Measurements from ENCODE around the gene TMTC1. TPM values are rescaled to one million over a fixed set of nuclear protein-coding genes. Genes with fewer than 3 reads are reported as not detected.

The TMTC1 gene
- total and polyA plus RNA-seq, 5 experiments from 2014 or later: not detected

- Mint-ChIP-seq H3K27ac (no peak overlapping the region), H3K4me1 (no peaks in the 10 kb centered on the region), H3K4me3 (no peak overlapping the region), H3K27me3 (peaks cover 2 to 13% (median 4%) of the 10 kb centered on the region in 5 donors), H3K9me3 (peaks cover 0 to 4% (median 0%) of the 10 kb centered on the region in 9 donors), H3K36me3 (no peaks in the 10 kb centered on the region)
- DNase-seq (no peak), ATAC-seq (no peak)
- POLR2A ChIA-PET: no interaction called here
Observed at GRCh38 chr12:29732593-29732992, 51.1 kb downstream of the TMTC1 start.

GRCh38 chr12:29732191-29732590 lies 51.6 kb downstream of the TMTC1 start:
- DNase-seq (no peak), ATAC-seq (no peak)
- H3K36me3 Mint-ChIP-seq: no peaks in the 10 kb centered on the region
- no peak overlapping the region for H3K27ac Mint-ChIP-seq
- no peak overlapping the region for H3K4me3 Mint-ChIP-seq
- H3K9me3 Mint-ChIP-seq: peaks cover 0 to 4% (median 0%) of the 10 kb centered on the region in 9 donors
- POLR2A ChIA-PET: no interaction called here
- no peaks in the 10 kb centered on the region for H3K4me1 Mint-ChIP-seq
- peaks cover 2 to 13% (median 4%) of the 10 kb centered on the region in 5 donors for H3K27me3 Mint-ChIP-seq

DNA sequence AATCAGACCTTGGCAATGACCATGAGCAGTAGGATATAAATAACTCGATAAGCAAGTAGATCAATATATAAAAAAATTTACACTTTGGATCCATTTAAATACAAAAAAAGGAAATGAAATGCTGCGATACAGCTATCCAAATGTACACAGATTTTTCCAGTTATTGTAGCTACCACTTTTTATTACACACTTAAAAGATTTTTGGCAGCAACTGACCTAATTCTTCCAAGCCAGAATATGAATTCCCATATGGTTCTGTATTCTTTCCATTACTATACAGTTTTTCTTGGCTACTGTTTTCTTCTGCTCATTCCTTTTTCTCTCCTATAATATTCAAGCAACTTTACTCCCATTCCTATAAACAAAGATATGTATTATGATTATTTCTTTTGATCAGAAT lies 52.2 kb downstream of the TMTC1 start:
- no peak for ATAC-seq
- H3K4me3 Mint-ChIP-seq: no peak overlapping the region

GRCh38 chr12:29730481-29730880 lies 53.3 kb downstream of the TMTC1 start:
- Mint-ChIP-seq H3K9me3 (peaks cover 0 to 4% (median 0%) of the 10 kb centered on the region in 9 donors), H3K36me3 (no peaks in the 10 kb centered on the region), H3K27ac (no peak overlapping the region), H3K27me3 (peaks cover 2 to 13% (median 4%) of the 10 kb centered on the region in 5 donors), H3K4me1 (no peaks in the 10 kb centered on the region), H3K4me3 (no peak overlapping the region)
- no peak for DNase-seq
- POLR2A ChIA-PET: no interaction called here
- no peak for ATAC-seq

More for the DNA sequence above, 52.2 kb downstream of the TMTC1 start:
- H3K36me3 Mint-ChIP-seq: no peaks in the 10 kb centered on the region
- no peak for DNase-seq
- POLR2A ChIA-PET: no interaction called here
- H3K27ac Mint-ChIP-seq: no peak overlapping the region
- H3K4me1 Mint-ChIP-seq: no peaks in the 10 kb centered on the region
- peaks cover 0 to 4% (median 0%) of the 10 kb centered on the region in 9 donors for H3K9me3 Mint-ChIP-seq
- peaks cover 2 to 13% (median 4%) of the 10 kb centered on the region in 5 donors for H3K27me3 Mint-ChIP-seq

DNA sequence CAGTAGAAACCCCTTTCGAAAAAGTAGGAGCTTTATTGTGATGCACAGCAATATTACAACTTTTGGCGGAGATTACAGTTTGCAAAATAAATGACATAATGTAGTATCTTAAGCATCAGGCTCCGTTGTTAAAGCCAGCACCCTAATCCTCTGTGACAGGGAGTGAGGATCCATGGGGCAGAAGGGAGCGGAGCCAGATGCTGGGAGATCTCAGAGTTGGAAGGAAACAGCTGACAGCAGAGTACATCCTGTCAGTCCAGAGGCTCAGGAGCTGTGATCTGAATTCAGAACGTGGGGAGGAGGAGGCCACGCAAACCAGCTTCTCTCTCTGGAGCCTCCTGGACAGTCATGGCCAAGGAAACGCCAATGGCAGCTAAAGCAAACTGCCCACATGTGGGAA lies 55.7 kb downstream of the TMTC1 start:
- H3K36me3 Mint-ChIP-seq: no peaks in the 10 kb centered on the region
- H3K27ac Mint-ChIP-seq: no peak overlapping the region
- H3K9me3 Mint-ChIP-seq: peaks cover 0 to 4% (median 0%) of the 10 kb centered on the region in 9 donors
- H3K27me3 Mint-ChIP-seq: peaks cover 2 to 13% (median 7%) of the 10 kb centered on the region in 5 donors
- ATAC-seq (no peak), DNase-seq (no peak)
- no peaks in the 10 kb centered on the region for H3K4me1 Mint-ChIP-seq
- H3K4me3 Mint-ChIP-seq: no peak overlapping the region
- POLR2A ChIA-PET: no interaction called here

GRCh38 chr12:29726741-29727348 lies 56.9 kb downstream of the TMTC1 start:
- Mint-ChIP-seq H3K27me3 (peaks cover 2 to 13% (median 7%) of the 10 kb centered on the region in 5 donors), H3K4me1 (no peaks in the 10 kb centered on the region)
- POLR2A ChIA-PET: no interaction called here

GRCh38 chr12:29726321-29726692 lies 57.4 kb downstream of the TMTC1 start:
- DNase-seq (no peak), ATAC-seq (no peak)
- H3K36me3 Mint-ChIP-seq: no peaks in the 10 kb centered on the region
- peaks cover 0 to 4% (median 0%) of the 10 kb centered on the region in 9 donors for H3K9me3 Mint-ChIP-seq
- POLR2A ChIA-PET: no interaction called here
- H3K27ac Mint-ChIP-seq: no peak overlapping the region
- no peak overlapping the region for H3K4me3 Mint-ChIP-seq
- no peaks in the 10 kb centered on the region for H3K4me1 Mint-ChIP-seq
- H3K27me3 Mint-ChIP-seq: peaks cover 2 to 13% (median 7%) of the 10 kb centered on the region in 5 donors

More at GRCh38 chr12:29726741-29727348, 56.9 kb downstream of the TMTC1 start:
- Mint-ChIP-seq H3K36me3 (no peaks in the 10 kb centered on the region), H3K27ac (no peak overlapping the region), H3K9me3 (peaks cover 0 to 4% (median 0%) of the 10 kb centered on the region in 9 donors), H3K4me3 (no peak overlapping the region)
- ATAC-seq (no peak), DNase-seq (no peak)

DNA sequence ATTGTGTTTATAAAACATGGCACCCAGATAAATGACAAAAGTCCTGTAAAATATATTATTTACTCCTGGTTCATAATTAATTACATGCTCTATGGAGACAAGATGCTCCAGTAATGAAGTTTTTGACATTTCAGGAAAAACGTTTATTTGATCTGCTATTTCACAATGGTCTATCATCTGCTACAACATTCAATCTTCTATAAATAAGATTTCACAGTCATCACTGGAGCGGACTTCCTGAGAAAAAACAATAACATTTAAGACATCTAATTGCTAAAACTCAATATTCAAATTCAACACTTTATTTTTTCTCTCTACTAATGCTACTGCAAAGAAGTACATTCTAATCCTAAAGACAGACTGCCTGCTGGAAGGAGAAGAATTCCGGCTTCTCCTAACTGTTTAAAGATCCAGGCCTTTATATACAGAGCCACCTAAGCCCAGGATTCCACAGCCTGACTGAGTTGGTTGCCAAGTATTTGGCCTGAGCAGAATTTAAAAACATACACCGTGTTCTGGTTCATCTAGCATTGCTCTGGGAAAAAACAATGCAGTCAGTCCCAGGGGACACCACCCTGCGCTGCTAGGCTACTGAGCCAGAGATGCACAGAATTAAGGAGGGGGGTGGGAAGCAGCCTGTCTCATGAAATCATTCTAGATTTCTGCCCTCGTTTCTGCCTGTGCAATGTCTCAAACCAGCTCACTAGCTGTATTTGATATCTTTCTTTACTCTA lies 58.0 kb downstream of the TMTC1 start:
- no peaks in the 10 kb centered on the region for H3K36me3 Mint-ChIP-seq
- DNase-seq (no peak), ATAC-seq (no peak)
- POLR2A ChIA-PET: no interaction called here
- H3K27ac Mint-ChIP-seq: no peak overlapping the region
- peaks cover 0 to 4% (median 0%) of the 10 kb centered on the region in 9 donors for H3K9me3 Mint-ChIP-seq
- no peak overlapping the region for H3K4me3 Mint-ChIP-seq
- no peaks in the 10 kb centered on the region for H3K4me1 Mint-ChIP-seq
- peaks cover 2 to 13% (median 7%) of the 10 kb centered on the region in 5 donors for H3K27me3 Mint-ChIP-seq

DNA sequence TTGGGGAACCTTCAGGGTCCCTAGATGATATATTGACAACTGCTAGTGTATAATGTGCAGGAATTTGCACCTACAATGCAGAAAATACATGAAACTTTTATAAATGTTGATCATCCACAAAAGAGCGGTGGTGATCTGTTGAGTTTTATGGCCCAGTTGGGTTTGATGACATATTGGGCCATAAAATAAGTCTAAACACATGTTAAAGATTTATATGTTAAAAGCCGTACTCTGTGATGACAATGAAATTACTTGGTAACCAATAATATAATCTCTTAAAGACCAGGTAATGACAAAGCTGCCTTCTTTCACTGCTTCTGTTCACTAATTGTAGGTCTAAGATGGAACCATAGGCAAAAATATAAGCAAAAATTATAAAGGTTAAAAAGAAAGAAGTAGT lies 61.6 kb downstream of the TMTC1 start:
- H3K4me3 Mint-ChIP-seq: no peak overlapping the region
- no peaks in the 10 kb centered on the region for H3K9me3 Mint-ChIP-seq
- H3K27me3 Mint-ChIP-seq: peaks cover 0 to 7% (median 0%) of the 10 kb centered on the region in 5 donors
- no peak overlapping the region for H3K27ac Mint-ChIP-seq
- POLR2A ChIA-PET: no interaction called here
- DNase-seq (no peak), ATAC-seq (no peak)
- no peaks in the 10 kb centered on the region for H3K4me1 Mint-ChIP-seq
- H3K36me3 Mint-ChIP-seq: no peaks in the 10 kb centered on the region

DNA sequence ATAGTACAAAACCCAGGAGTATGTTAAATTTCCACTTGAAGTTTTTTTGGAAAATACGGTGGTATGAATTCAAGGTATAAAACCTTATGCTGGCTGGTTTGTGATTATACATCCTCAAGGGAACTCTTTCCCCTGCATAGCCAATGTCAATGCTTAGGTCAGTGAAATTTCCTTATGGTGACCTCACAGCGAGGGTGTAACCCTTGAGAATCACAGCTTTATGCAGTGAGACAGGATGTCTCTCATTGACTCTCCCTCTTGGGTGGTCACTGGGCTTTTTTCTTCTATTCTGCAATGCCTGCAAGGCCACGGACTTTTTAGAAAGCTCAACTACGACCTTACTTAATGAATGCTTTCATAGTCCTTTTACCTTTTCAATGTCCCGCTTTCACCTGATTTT lies 64.4 kb downstream of the TMTC1 start:
- H3K27ac Mint-ChIP-seq: no peak overlapping the region
- POLR2A ChIA-PET: no interaction called here
- H3K4me3 Mint-ChIP-seq: no peak overlapping the region

DNA sequence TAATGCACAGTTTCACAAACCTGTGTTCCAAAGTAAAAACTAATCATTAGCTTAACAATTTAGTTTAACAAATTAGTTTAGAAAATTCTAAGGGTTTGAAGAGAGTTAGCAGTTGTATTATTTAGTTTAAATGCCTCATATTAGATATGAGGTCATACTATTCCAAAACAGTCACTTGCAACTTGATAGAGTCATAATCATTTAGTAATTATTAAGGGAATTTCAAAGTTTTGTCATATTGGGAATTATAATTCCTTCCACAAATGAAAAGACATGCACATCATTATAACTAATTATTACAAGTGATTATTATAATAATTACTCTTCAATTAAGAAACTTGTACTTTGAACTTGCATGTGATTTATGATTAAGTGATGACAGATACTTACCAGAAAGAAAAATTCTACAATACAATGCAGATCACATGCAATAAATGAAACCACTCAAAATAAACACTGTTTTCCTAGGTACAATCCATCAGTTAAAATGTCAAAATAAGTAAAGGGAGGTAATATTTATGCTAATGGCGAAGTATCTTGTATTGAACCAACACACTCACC lies 66.1 kb downstream of the TMTC1 start:
- ATAC-seq (no peak), DNase-seq (no peak)
- Mint-ChIP-seq H3K27ac (no peak overlapping the region), H3K27me3 (peaks cover 0 to 3% (median 0%) of the 10 kb centered on the region in 5 donors), H3K9me3 (no peaks in the 10 kb centered on the region), H3K36me3 (no peaks in the 10 kb centered on the region), H3K4me1 (no peaks in the 10 kb centered on the region), H3K4me3 (no peak overlapping the region)
- POLR2A ChIA-PET: no interaction called here

More for the DNA sequence above, 64.4 kb downstream of the TMTC1 start:
- no peaks in the 10 kb centered on the region for H3K36me3 Mint-ChIP-seq
- ATAC-seq: no peak
- no peak for DNase-seq
- H3K9me3 Mint-ChIP-seq: no peaks in the 10 kb centered on the region
- H3K27me3 Mint-ChIP-seq: peaks cover 0 to 7% (median 0%) of the 10 kb centered on the region in 5 donors
- no peaks in the 10 kb centered on the region for H3K4me1 Mint-ChIP-seq

DNA sequence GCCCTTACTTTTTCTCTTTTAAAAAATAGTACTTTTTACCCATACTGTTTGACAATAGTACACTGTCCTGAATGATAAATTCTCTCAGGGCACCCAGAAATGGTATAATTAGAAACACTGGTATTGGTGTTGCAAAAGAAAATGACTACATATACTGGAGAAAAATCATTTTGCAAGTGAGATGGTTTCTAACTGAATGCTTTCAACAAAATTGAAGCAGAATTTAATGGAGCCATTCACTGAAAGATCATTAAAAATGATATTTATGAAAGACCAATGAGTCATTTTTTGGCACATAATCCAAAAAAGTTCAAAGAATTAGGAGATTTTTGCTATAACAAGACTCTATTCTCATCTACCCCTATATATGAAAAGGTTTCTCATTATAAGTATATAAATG lies 68.8 kb downstream of the TMTC1 start:
- no peak for DNase-seq
- H3K4me1 Mint-ChIP-seq: no peaks in the 10 kb centered on the region
- no peaks in the 10 kb centered on the region for H3K36me3 Mint-ChIP-seq
- ATAC-seq: no peak
- H3K9me3 Mint-ChIP-seq: no peaks in the 10 kb centered on the region
- H3K4me3 Mint-ChIP-seq: no peak overlapping the region
- peaks cover 2 to 17% (median 3%) of the 10 kb centered on the region in 5 donors for H3K27me3 Mint-ChIP-seq
- no peak overlapping the region for H3K27ac Mint-ChIP-seq
- POLR2A ChIA-PET: no interaction called here

- Mint-ChIP-seq H3K4me1 (no peaks in the 10 kb centered on the region), H3K27ac (no peak overlapping the region), H3K4me3 (no peak overlapping the region), H3K27me3 (peaks cover 2 to 17% (median 3%) of the 10 kb centered on the region in 5 donors), H3K9me3 (no peaks in the 10 kb centered on the region), H3K36me3 (no peaks in the 10 kb centered on the region)
- ATAC-seq: no peak
- POLR2A ChIA-PET: no interaction called here
- DNase-seq: no peak
Observed at GRCh38 chr12:29713729-29714128, 70.0 kb downstream of the TMTC1 start.
